Activated naive CD4-positive, alpha-beta T cell treated with anti-CD3 and anti-CD28 coated beads, Interleukin-2, amount 10 ng/mL, durations not matched to agents 7 days and 5 days (primary cell): Measurements from ENCODE around the gene TMEM80.

ENCODE experiments used
- CTCF ChIA-PET: fragments of 350-600 bp; sonication (Branson Sonifier 250); formaldehyde crosslinking; loops from one replicate; lab custom pipeline; 2021; ENCODE audit warnings: antibody characterized with exemption; lab: Charles Lee
- DNase-seq: peaks from one replicate; pipeline ENCODE4 v3.0.0-alpha.2; 2020
- H3K27ac Mint-ChIP-seq: one replicate; pipeline ENCODE4 v1.8.0; 2021; ENCODE audit warnings: mild to moderate bottlenecking, moderate library complexity, mixed read lengths
- H3K27me3 Mint-ChIP-seq: one replicate; pipeline ENCODE4 v1.8.0; 2021; ENCODE audit warnings: mild to moderate bottlenecking, mixed read lengths
- H3K36me3 Mint-ChIP-seq: one replicate; pipeline ENCODE4 v1.8.0; 2021; ENCODE audit warnings: mixed read lengths
- H3K4me1 Mint-ChIP-seq: one replicate; pipeline ENCODE4 v1.8.0; 2021; ENCODE audit warnings: mixed read lengths
- H3K4me3 Mint-ChIP-seq: one replicate; pipeline ENCODE4 v1.8.0; 2021; ENCODE audit warnings: mild to moderate bottlenecking, moderate library complexity, mixed read lengths
- H3K9me3 Mint-ChIP-seq: one replicate; pipeline ENCODE4 v1.8.0; 2021; ENCODE audit warnings: mixed read lengths

Gene TMEM80

GRCh38 chr11:698493-699115 is 3.0 kb downstream of the TMEM80 start:
- Mint-ChIP-seq H3K4me3 (no peak overlapping the region), H3K9me3 (no peaks in the 10 kb centered on the region), H3K27ac (no peak overlapping the region), H3K27me3 (peaks cover under 1% of the 10 kb centered on the region), H3K4me1 (peaks cover 32% of the 10 kb centered on the region), H3K36me3 (peaks cover 13% of the 10 kb centered on the region)
- DNase-seq: no peak
- CTCF ChIA-PET: interaction anchor here (1.6 kb wide), 2 partner anchors 9 to 24 kb away, joined by 4 to 6 read pairs; no protein-coding TSS in a partner anchor

GRCh38 chr11:699116-699508 is 3.5 kb downstream of the TMEM80 start:
- Mint-ChIP-seq H3K4me3 (no peak overlapping the region), H3K4me1 (peaks cover 31% of the 10 kb centered on the region), H3K27ac (no peak overlapping the region), H3K36me3 (peaks cover 12% of the 10 kb centered on the region), H3K27me3 (no peaks in the 10 kb centered on the region), H3K9me3 (no peaks in the 10 kb centered on the region)
- DNase-seq: no peak
- CTCF ChIA-PET: no interaction called here

GRCh38 chr11:699753-700152 is 4.1 kb downstream of the TMEM80 start:
- Mint-ChIP-seq H3K4me1 (peaks cover 29% of the 10 kb centered on the region), H3K27me3 (peaks cover 3% of the 10 kb centered on the region), H3K36me3 (peaks cover 12% of the 10 kb centered on the region), H3K27ac (no peak overlapping the region), H3K9me3 (no peaks in the 10 kb centered on the region), H3K4me3 (no peak overlapping the region)
- CTCF ChIA-PET: no interaction called here
- no peak for DNase-seq

- H3K4me3 Mint-ChIP-seq: no peak overlapping the region
- H3K4me1 Mint-ChIP-seq: peaks cover 24% of the 10 kb centered on the region
- CTCF ChIA-PET: no interaction called here
- peaks cover 25% of the 10 kb centered on the region for H3K27me3 Mint-ChIP-seq
- DNase-seq: no peak
- H3K27ac Mint-ChIP-seq: no peak overlapping the region
- H3K9me3 Mint-ChIP-seq: no peaks in the 10 kb centered on the region
- H3K36me3 Mint-ChIP-seq: peaks cover 13% of the 10 kb centered on the region
These were observed 6.3 kb downstream of the TMEM80 start for GRCh38 chr11:701741-702461.

GRCh38 chr11:702462-703461 is 7.1 kb downstream of the TMEM80 start:
- H3K36me3 Mint-ChIP-seq: peaks cover 13% of the 10 kb centered on the region
- no peaks in the 10 kb centered on the region for H3K9me3 Mint-ChIP-seq
- CTCF ChIA-PET: no interaction called here
- H3K27me3 Mint-ChIP-seq: peaks cover 33% of the 10 kb centered on the region
- H3K4me3 Mint-ChIP-seq: no peak overlapping the region
- H3K4me1 Mint-ChIP-seq: peaks cover 19% of the 10 kb centered on the region
- no peak for DNase-seq
- H3K27ac Mint-ChIP-seq: no peak overlapping the region

GRCh38 chr11:703506-703905 is 7.9 kb downstream of the TMEM80 start:
- Mint-ChIP-seq H3K9me3 (no peaks in the 10 kb centered on the region), H3K27me3 (peaks cover 41% of the 10 kb centered on the region), H3K27ac (no peak overlapping the region), H3K36me3 (peaks cover 11% of the 10 kb centered on the region), H3K4me1 (peaks cover 12% of the 10 kb centered on the region), H3K4me3 (no peak overlapping the region)
- no peak for DNase-seq
- CTCF ChIA-PET: no interaction called here

- Mint-ChIP-seq H3K4me3 (no peak overlapping the region), H3K36me3 (peaks cover 9% of the 10 kb centered on the region), H3K27me3 (peaks cover 47% of the 10 kb centered on the region), H3K9me3 (no peaks in the 10 kb centered on the region), H3K4me1 (peaks cover 6% of the 10 kb centered on the region), H3K27ac (no peak overlapping the region)
- DNase-seq: no peak
- CTCF ChIA-PET: no interaction called here
These were observed 8.6 kb downstream of the TMEM80 start for GRCh38 chr11:704228-704674.

- no peak overlapping the region for H3K4me3 Mint-ChIP-seq
- CTCF ChIA-PET: interaction anchor here (0.7 kb wide), 1 partner anchor 151 kb away, joined by 3 read pairs; no protein-coding TSS in a partner anchor
- H3K36me3 Mint-ChIP-seq: peaks cover 7% of the 10 kb centered on the region
- H3K27me3 Mint-ChIP-seq: peaks cover 55% of the 10 kb centered on the region
- H3K9me3 Mint-ChIP-seq: no peaks in the 10 kb centered on the region
- no peak overlapping the region for H3K27ac Mint-ChIP-seq
- peaks cover 4% of the 10 kb centered on the region for H3K4me1 Mint-ChIP-seq
- no peak for DNase-seq
These were observed 9.4 kb downstream of the TMEM80 start for GRCh38 chr11:704781-705645.

GRCh38 chr11:705646-706438 is 10.2 kb downstream of the TMEM80 start, which contains the start of gene EPS8L2:
Gene EPS8L2, plus strand, starts transcription at chr11:706231. Its CDS starts 3,177 bp downstream, at chr11:709408.
- no peak within 1 kb of the TSS for H3K4me3 Mint-ChIP-seq

GRCh38 chr11:706439-706956 is 10.9 kb downstream of the TMEM80 start:
- peaks cover 70% of the 10 kb centered on the region for H3K27me3 Mint-ChIP-seq
- H3K36me3 Mint-ChIP-seq: peaks cover 3% of the 10 kb centered on the region
- no peak overlapping the region for H3K4me3 Mint-ChIP-seq
- peaks cover 15% of the 10 kb centered on the region for H3K4me1 Mint-ChIP-seq
- no peaks in the 10 kb centered on the region for H3K9me3 Mint-ChIP-seq
- no peak for DNase-seq
- H3K27ac Mint-ChIP-seq: no peak overlapping the region
- CTCF ChIA-PET: interaction anchor here (1.1 kb wide), 2 partner anchors 9 to 16 kb away, joined by 3 to 4 read pairs; no protein-coding TSS in a partner anchor

More at GRCh38 chr11:705646-706438, 10.2 kb downstream of the TMEM80 start, which contains the start of gene EPS8L2:
- H3K27me3 Mint-ChIP-seq: peaks cover 63% of the 10 kb centered on the region
- CTCF ChIA-PET: interaction anchor here (0.7 kb wide), 1 partner anchor 152 kb away, joined by 3 read pairs; no protein-coding TSS in a partner anchor
- peak; percentile 53 for DNase-seq
- H3K36me3 Mint-ChIP-seq: peaks cover 3% of the 10 kb centered on the region
- peaks cover 11% of the 10 kb centered on the region for H3K4me1 Mint-ChIP-seq
- no peaks in the 10 kb centered on the region for H3K9me3 Mint-ChIP-seq
- no peak within 1 kb of the TSS for H3K27ac Mint-ChIP-seq

- no peak overlapping the region for H3K27ac Mint-ChIP-seq
- peaks cover 1% of the 10 kb centered on the region for H3K36me3 Mint-ChIP-seq
- peaks cover 73% of the 10 kb centered on the region for H3K27me3 Mint-ChIP-seq
- H3K4me3 Mint-ChIP-seq: no peak overlapping the region
- CTCF ChIA-PET: interaction anchor here (1.1 kb wide), 2 partner anchors 9 to 15 kb away, joined by 3 to 4 read pairs; no protein-coding TSS in a partner anchor
- H3K9me3 Mint-ChIP-seq: no peaks in the 10 kb centered on the region
- peaks cover 15% of the 10 kb centered on the region for H3K4me1 Mint-ChIP-seq
- DNase-seq: no peak
These were observed 11.6 kb downstream of the TMEM80 start for GRCh38 chr11:706957-707816.
